ENCODE results near the gene ESRRG.

Gene ESRRG

GRCh38 chr1:216459651-216460207, 263.5 kb downstream of the ESRRG start:
- DNase-seq (ENCODE audit: low read depth in 1 of 2, low spot score in 1 of 2): no peak

GRCh38 chr1:216458812-216459211, 264.4 kb downstream of the ESRRG start:
- no peak for DNase-seq (ENCODE audit: low read depth in 1 of 2, low spot score in 1 of 2)
- TF ChIP-seq JUND (IDR thresholded peaks at IDR 0.05; ENCODE audit: low read depth): no peak
- in situ Hi-C loops (cut with HindIII; ENCODE audit: low pct_unique_long_range_greater_than_20kb, low sequenced_read_pairs): no loop called here

More at GRCh38 chr1:216459651-216460207, 263.5 kb downstream of the ESRRG start:
- no peak for TF ChIP-seq JUND (IDR thresholded peaks at IDR 0.05; ENCODE audit: low read depth)
- in situ Hi-C loops (cut with HindIII; ENCODE audit: low pct_unique_long_range_greater_than_20kb, low sequenced_read_pairs): no loop called here

- in situ Hi-C loops (cut with HindIII; ENCODE audit: low pct_unique_long_range_greater_than_20kb, low sequenced_read_pairs): no loop called here
These were observed 265.9 kb downstream of the ESRRG start for GRCh38 chr1:216457356-216457755.

GRCh38 chr1:216456682-216457081, 266.5 kb downstream of the ESRRG start:
- no peak for TF ChIP-seq JUND (IDR thresholded peaks at IDR 0.05; ENCODE audit: low read depth)
- in situ Hi-C loops (cut with HindIII; ENCODE audit: low pct_unique_long_range_greater_than_20kb, low sequenced_read_pairs): no loop called here
- no peak for DNase-seq (ENCODE audit: low read depth in 1 of 2, low spot score in 1 of 2)

More at GRCh38 chr1:216457356-216457755, 265.9 kb downstream of the ESRRG start:
- DNase-seq (ENCODE audit: low read depth in 1 of 2, low spot score in 1 of 2): no peak
- TF ChIP-seq JUND (IDR thresholded peaks at IDR 0.05; ENCODE audit: low read depth): no peak

- no peak for DNase-seq (ENCODE audit: low read depth in 1 of 2, low spot score in 1 of 2)
- in situ Hi-C loops (cut with HindIII; ENCODE audit: low pct_unique_long_range_greater_than_20kb, low sequenced_read_pairs): no loop called here
- TF ChIP-seq JUND (IDR thresholded peaks at IDR 0.05; ENCODE audit: low read depth): no peak
These were observed 269.5 kb downstream of the ESRRG start for GRCh38 chr1:216453777-216454176.

Data from T47D (cell line).